Activated gamma-delta T cell (primary cell): Measurements from ENCODE around the gene KCNS1.
"Not testable (repeated sequence)": the region's sequence is repeated elsewhere in the genome, so short reads cannot be mapped to it uniquely, and the experiment has no call there.

Source experiments
- DNase-seq: peaks from one replicate; lab custom pipeline; 2025; lab: John Stamatoyannopoulos, UW

Gene KCNS1

DNA sequence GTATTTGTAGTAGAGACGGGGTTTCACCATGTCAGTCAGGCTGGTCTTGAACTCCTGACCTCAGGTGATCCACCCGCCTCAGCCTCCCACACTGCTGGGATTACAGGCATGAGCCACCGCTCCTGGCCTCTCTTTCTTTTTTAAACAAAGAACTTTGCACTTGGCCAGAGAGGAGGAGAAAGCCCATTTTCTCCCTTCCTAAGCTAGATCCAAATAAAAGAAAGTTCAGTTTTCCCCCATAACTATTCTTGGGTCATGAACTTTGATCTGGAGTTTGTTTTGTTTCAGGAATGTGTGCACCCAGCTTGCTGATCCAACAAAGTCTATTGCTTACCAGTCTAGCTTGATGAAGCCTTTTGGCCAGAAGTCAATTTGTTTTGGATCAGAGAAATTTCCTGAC lies 23.4 kb downstream of the KCNS1 start:
- DNase-seq = no peak

DNA sequence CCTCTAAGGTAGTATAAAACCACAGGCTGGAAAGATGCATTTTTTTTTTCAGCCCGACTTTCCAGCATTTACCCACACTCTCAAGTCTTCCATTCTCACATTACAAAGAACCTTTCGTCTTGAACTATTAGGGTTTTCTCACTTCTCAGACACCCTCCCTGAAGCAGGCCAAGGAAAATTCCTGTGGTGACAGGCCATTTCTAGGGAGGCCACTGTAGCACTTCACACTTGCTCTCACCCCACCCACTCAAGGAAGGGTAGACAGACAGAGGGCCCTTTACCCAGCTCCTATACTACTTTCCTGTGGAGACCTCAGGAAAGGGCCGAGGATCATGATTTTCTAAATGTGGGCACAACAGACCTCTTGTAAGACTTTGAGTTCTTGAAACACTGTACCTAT lies 27.7 kb downstream of the KCNS1 start:
- no peak for DNase-seq

DNA sequence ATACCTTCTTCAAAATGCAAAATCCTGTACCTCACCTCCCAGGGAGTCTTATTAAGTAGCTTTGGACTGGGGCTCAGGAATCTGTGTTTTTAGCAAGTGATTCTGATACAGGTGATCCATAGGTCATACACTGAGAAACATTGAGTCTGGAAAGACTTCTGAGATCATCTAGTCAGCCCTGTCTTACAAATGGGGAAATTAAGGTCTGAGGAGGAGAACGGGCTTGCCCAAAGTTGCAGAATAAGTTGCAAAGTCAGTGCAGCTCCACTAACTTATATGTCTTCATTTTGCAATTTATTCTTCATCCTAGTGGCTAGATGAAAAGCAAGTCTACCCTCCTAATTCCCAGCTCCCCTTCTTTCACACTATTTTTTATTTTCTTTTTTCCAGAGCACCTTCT lies 28.9 kb downstream of the KCNS1 start:
- DNase-seq = no peak

DNA sequence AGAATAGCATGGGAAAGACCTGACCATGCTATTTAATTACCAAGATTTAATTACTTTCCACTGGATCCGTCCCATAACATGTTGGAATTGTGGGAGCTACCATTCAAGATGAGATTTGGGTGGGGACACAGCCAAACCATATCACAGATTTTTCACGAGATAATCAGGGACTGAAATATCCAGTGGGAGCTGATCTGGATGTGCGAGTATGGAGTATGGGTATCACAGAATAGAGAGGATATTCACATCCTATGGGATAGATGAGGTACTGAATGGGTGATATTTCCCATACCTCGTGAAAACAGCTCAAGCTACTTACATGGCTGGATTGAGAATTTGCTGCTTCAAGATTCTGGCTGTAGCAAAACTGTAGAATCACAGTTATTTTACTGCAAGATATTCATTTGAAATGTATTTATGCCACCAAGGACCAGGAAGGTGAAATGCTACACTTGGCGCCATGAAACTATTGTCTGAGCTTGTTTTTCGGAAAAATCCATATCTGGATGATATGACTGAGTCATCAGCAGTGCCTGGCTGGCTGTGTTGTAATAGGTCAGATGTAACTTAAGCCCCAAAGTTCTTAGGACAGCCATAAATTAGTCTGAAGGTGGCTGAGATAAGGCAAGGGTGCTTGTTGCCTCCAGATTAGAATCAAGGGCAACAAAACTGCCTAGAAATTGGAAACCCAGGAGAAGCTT lies 29.8 kb downstream of the KCNS1 start:
- no peak for DNase-seq

DNA sequence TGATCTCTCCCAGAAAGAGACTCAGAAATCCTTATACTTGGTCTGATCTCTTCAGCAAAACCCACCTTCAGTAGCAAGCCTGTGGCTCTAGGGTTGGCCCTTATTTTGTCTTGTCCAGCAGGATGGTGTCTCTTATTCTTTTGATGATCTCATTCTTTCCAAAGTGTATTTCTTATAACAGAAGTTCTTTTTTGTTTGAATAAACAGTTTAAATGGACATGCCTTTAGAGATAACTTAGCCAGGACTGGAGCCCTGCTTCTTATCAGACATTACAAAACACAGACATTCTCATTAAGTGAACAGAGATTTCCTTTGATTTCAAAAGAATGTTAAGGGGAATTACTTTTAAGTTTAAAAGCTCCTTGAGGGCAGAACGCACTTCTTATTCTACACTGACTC lies 31.7 kb downstream of the KCNS1 start:
- DNase-seq = no peak

DNA sequence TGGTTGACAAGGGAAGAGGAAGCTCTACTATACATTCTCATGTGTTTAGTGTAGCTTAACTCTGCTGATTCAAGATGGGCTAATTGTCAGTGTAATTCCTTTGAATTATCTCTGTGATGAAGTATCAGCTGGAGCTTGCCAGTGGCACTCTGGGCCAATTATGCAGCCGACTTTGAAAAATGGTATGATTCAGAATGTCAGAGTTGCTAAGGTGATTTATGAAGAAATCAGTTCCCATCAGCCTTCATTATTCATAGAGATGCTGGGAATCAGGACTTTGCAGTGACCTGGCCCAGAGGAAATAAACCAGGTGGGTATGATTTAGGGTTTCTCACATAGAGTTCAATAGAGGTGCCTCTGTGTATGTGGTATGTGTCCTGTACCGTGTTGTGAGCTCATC lies 33.4 kb downstream of the KCNS1 start:
- DNase-seq = no peak

DNA sequence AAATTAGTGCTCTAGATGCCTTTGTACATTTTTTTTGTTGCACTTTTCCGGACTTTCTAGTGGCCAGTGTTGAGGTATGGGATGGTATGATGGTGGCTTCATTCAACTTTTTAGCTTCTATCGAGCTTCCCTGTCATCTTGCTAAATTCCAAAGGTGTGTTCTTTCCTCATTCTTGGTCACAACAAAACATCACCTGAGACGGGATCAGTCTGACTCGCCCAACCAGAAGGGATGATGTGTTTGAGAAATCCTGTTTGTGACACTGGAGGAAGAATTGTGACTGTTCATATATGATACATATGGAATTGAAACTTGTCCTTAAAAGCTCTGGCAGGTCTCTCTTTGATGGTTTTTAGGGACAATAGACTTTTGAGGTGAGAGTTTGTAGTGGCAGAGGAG lies 33.8 kb downstream of the KCNS1 start:
- no peak for DNase-seq

DNA sequence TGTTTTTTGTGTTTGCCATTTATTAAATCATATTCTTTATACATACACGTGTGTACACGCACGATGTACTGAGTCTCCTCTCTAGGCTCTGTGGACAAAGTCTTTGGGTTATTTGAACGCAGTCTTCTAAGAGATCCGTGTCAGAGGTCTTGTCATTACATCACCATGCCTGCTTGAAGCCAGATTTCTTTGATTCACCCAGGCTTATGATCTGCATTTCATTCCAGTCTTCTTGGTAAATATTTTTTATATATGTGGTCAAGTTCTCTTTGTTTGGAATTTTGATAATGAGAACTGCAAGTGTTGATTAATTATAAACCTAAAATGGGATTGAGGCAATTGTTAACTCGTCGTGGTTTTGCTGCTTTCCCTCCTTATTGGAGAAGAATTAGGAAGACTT lies 34.6 kb downstream of the KCNS1 start:
- DNase-seq = no peak

DNA sequence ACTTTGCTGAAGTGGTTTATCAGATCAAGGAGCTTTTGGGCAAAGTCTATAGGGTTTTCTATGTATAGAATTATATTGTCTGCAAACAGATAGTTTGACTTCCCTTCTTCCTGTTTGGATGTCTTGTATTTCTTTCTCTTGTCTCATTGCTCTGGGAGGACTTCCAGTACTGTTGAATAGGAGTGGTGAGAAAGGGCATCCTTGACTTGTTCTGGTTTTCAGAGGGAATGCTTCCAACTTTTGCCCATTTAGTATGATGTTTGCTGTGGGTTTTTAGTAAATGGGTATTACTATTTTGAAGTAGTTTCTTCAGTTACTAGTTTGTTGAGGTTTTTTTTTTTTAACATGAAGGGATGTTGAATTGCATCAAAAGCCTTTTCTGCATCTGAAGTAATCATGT lies 36.1 kb downstream of the KCNS1 start:
- no peak for DNase-seq

DNA sequence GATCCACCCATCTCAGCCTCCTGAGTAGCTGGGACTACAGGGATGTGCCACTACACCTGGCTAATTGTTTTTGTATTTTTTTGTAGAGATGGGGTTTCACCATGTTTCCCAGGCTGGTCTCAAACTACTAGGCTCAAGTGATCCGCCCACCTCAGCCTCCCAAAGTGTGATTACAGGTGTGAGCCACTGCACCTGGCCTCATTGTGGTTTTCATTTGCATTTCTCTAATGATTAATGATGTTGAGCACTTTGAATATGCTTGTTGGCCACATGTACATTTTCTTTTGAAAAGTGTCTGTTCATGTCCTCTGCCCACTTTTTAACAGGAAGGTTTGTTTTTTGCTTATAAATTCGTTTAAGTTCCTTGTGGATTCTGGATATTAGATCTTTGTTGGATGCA lies 37.8 kb downstream of the KCNS1 start:
- not testable (repeated sequence) for DNase-seq

DNA sequence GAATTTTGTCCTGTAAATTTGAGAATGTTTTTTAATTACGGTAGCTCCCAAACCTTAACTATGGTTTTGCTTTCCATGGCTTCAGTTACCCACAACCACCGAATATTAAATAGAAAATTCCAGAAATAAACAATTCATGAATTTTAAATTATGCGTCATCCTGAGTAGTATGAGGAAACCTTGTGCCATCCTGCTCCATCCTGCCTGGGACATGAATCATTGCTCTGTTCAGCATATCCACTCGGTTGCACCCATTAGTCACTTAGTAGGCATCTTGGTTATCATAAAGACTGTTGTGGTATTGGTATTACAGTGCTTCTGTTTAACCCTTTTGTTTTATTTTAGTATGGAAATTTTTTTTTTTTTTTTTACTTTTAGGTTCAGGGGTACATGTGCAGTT lies 39.7 kb downstream of the KCNS1 start:
- no peak for DNase-seq

DNA sequence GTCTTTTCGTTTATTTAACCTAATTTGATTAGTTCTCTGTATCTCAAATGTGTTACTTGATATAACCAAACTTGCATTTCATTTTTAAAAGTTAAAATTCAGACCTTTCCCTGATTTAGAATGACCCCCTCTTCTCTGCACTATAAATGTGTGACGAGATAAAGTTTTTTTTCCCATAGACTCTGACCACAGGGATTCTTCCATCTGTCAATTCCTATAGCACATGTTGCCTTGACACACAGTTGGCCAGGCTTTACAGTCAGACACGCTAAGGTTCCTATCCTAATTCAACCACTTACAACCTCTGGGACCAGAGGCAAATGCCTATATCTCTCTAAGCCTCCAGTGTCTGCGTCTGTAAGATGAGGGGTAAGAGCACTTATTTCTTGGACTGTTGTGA lies 40.6 kb downstream of the KCNS1 start:
- DNase-seq = no peak

DNA sequence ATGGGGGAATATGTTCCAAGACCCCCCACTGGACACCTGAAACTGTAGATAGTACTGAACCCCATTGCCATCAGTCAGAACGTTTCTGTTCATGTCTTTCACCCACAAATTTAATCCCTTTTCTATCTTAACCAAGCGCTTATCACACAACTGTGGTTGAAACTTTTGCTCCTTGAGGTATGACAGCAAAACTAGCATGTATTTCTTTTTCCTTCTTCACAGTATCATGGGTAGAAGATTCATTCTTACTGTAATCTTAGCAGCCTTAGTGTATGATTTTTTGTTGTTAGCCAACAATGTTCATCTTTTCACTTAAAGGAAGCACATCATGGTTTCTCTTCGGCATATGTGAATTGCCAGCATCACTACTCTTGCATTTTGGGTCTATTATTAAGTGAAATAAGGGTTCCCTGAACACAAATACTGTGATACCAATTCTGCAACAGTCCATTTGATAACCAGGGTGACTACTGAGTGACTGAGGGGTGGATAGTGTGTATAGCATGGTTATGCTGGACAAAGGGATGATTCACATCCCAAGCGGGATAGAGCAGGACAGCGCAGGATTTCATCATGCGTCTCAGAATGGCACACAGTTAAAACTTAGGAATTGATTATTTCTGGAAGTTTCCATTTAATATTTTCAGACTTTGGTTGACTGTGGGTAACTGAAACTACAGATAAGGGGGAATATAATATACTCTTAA lies 41.8 kb downstream of the KCNS1 start:
- no peak for DNase-seq

DNA sequence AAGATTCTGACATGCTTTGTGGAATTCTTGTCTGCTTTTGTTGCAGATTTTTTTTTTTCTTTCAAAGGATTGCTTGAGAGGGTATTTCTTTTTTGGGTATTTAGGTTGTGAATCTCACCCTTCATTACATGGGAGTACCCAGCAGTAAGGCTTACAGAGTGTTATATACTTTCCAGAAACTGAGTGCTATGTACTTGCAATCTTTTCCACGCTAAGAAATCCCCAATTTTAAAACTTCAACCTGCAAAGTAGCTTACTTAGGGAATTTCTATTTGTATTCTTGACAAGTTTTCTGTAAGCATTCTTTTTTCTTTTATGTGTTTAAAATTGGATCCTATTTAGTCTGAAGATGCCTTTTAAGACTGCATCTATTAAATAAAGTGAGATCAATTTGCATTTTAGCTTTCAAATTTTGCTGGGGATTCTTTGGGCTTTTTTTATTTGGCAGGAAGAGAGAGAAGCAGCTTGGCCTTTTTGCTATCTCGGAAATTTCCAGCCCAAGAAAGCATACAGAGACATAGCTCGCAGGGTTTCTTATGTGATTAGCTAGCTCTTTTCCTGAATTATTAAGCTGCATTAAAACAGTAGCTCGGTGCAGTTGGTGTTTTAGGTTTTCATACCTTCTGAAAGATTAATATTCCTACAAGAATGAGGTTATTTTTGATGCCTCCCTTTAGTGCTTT lies 42.6 kb downstream of the KCNS1 start:
- no peak for DNase-seq

DNA sequence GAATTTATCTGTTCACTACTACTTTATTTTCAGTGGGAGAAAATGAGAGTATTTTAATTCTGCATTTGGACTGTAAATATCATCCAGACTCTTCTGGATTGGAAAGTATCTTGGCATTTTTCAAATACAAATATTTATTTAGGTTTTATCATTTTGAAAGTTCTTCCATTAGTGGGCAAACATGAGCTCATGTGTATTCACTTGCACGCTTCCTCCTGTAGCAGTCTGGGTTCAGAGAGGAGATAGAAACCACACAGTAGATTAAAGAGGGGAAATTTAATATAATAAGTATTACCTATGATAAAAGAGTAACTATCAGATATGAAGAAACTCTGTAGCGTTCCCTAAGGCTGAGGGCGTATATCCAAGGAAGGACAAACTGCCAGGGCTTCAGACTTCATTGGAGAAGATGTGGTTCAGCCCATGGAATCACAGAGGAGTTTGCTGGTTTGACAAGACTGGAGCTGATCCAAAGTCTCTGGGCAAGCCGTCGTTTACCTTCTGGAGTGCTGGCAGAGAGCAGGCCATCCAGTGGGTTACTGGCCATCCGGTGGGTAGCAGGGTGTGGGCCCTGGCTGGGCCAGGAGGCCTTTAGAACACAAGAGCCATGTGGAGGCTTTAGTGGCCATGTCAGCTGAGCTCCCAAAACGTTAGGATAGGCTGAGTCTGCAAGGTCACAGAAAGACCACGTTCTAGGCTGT lies 44.3 kb downstream of the KCNS1 start:
- DNase-seq = no peak

DNA sequence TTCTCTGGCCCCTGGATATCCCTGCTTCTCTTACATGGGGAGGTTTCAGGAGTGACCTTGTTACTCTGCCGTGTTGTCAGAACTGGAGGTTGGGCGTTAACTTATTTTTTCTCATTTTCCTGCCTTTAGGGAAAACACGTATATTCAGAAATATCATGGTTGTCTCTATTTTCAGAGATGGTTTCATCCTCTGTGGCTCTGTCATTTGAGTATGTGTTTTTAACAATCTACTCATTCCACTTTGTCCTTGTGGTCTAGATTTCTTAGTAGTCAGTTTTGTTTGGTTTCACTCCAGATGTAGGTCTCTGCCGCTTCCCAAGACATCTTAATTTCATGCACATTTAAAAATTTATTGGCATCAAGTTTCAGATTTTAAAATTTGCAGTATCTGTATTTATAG lies 45.9 kb downstream of the KCNS1 start:
- no peak for DNase-seq

DNA sequence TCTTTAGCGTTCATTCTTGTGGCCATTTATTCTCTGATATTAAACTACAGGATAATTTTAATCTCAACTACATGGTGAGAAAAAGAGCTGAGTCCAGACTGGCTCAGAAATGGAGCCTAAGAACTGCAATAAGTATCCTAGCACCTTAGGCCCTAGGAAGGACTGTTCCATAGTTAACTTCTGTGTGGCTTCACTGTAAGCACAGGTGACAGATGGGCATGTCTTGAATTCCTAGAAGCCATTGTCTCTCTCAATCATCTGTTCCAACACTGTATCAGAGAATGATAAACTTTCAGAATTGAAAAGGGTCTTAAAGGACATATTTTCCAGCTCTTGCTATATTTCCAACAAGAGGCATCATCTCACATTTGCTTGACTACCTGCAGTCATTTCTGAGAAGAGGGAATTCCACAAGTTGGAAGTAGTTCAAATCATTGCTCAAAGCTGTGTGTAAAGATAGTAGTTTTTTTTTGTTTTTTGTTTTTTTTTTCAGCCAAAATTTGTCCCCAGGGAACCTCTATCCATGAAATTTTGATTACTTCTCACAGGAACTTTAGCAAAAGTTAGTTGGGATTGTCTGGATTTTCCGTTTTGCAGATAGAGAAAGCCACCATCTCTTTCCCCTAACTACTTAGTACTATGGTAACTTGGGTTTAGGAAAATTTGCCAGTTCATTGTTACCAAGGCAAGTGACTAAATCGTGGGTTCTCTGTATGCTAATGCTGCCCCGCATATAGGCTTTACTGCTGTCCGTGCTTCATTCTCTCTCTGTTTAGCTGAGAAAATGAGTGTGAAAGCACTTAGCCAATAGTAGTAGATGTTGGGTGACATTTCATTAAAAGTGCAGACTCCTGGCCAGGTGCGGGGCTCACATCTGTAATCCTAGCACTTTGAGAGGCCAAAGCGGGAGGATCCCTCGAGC lies 47.2 kb downstream of the KCNS1 start:
- no peak for DNase-seq

DNA sequence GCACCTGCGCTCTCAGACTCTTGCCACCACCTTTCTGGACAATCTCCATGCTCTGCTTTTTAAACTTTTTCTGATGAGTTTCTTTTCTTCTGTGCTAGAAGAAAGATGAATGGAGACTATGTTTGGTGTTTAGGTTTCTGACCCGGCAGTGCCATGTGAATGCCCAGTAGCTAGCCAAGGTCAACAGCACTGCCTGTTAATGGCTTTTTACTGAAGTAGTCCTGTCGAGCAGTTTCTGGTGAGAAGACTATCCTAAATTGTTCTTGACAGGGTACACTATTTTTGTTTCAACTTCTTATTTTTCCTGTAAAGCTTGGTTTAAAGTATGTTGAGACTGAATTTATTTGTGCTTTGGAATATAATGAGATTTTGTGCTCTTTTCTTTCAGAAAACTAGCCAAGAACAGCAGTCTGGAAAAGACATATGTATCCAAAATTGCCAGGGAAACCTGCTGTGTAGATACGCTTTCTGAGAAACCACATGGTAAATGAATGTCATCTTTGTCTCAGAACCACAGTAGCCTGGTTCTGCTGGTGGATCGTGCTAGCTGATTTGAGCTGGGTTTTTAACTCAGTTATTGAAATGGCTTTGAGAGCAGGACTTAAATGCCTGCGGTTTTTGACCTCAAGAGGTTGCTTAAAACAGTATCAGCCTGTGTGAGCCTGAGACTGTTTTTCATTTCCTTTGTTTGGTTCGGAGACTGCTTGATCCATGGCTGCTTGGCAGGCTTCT lies 48.1 kb downstream of the KCNS1 start:
- DNase-seq = no peak

DNA sequence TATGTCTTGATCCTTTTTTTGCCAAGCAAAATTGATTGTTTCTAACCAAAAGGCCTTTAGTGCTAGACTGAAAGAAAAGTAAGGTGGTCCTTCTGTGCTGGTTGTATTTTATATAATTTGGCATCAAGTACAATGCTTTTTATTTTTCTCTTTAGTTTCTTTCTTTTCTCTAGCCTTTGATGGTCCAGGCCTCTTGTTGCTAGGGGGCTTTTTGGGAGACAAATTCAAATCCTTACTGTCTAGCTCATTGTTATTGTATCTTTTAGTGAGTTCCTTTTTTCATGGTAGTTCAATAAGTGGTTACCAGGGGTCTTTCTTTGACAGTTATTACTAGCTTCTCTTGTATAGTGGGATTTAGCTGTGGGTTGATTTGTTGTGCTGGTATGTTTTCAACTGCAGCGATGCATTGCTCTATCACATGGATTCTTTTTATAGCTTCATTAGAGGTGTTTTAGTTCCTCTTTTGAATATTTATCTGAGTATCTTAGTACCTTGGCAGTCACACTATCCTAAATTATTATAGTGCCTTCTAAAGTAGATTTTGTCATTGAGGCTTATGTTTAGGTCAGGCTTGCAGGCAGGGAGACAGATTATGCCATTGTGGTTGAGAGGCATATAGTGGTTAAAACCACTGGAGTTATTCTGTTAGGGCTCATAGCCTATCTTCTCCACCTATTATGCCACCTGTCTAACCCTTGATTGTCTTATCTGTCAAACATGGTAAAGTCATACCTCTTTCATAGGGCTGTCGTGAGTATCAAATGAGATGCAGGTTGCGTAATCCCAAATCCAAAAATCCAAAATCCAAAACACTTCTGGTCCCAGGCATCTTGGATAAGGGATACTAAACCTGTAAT lies 49.5 kb downstream of the KCNS1 start:
- DNase-seq = no peak

DNA sequence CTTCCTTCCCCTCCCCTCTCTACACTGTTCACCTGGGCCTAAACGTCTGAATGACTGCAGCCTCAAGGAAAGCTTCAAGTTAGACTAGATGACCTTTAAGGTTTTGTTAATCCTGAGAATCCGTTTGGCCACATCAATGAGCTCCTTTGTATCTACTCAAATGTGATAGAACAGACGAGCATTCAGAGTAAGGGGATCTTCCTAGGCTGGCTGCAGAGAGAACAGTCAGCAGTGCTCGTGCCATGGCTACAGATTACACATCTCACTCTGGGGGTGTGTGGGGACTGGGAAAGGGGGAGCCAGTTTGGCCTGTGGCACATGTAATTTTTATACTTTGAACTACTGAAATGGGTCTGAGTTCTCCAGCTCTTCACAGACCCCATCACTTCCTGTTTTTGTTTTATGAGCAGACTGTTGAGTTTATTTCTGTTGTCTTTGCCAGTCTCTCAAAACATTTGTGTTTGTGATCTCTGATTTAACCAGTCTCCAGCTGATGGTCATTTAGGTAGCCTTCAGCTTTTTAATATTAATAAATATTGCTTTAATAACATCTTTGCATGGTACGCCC lies 50.9 kb downstream of the KCNS1 start:
- DNase-seq = no peak
